SU-DHL-6 (cell line): ENCODE data around the gene AIFM1.

ENCODE experiments used
- CTCF ChIP-seq: fragments of 200-600 bp; sonication (generic); IDR thresholded peaks from one replicate; pipeline ENCODE4 v1.5.1; 2017; ENCODE audit warnings: antibody characterized with exemption, mild to moderate bottlenecking, low read length, moderate library complexity; ENCODE audit not compliant: insufficient read depth, poor library complexity, severe bottlenecking
- EZH2phosphoT487 ChIP-seq: fragments of 200-600 bp; sonication (generic), shearing (Covaris generic); conservative IDR thresholded peaks from 2 replicates; pipeline ENCODE4 v1.6.1; 2018; ENCODE audit warnings: mild to moderate bottlenecking, antibody characterized with exemption, low read length, moderate library complexity, mixed read lengths

- TF ChIP-seq EZH2phosphoT487, result no peak
- no peak for TF ChIP-seq CTCF
Observed at GRCh38 chrX:130171446-130172126, 5.9 kb upstream of the AIFM1 start, which contains the start of gene RAB33A.
